ENCODE data around the gene KLHL26.

DNA sequence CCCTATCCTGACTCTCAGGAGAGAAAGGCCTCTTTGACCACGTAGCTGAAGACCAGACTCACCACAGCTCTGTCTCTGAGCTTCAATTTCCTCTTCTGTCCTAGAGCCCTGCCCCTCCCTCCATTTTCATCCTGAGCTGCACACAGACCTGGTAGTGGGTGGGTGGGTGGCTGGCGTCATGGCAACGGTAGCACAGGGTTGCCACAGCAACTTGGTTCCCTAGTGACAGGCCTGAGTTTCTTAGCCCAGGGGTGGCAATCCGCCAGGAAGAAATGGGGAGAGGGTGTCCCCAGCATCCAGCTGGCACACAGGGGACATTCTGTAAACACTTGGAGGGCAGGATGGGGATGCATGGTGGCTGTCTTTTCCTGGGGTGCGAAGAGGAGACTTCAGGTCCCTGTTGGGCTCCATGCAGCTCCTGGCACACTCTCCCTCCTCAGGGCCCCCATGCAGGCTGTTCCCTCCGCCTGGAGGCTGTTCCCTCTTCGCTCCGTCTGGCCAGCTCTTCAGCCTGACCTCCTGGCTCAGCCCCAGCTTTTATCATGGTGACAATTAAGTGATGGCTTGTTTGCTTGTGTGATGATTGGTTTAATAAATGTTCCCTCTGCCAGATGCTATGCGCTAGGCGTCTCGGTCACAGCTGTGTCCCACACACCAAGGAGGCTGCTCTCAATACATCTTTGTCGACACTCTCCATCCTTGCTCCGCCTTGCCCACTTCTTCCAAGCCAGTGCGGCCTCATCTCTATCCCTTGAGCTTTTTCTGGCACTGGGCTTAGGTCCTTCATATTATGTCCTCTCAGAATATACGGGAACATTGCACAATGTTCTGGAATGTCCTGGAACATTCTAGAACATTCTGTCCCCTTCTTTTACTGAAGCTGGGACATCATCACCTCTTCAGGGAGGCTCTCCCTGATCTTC is 7.4 kb upstream of the KLHL26 start:
- TF ChIP-seq, protein P1, sequence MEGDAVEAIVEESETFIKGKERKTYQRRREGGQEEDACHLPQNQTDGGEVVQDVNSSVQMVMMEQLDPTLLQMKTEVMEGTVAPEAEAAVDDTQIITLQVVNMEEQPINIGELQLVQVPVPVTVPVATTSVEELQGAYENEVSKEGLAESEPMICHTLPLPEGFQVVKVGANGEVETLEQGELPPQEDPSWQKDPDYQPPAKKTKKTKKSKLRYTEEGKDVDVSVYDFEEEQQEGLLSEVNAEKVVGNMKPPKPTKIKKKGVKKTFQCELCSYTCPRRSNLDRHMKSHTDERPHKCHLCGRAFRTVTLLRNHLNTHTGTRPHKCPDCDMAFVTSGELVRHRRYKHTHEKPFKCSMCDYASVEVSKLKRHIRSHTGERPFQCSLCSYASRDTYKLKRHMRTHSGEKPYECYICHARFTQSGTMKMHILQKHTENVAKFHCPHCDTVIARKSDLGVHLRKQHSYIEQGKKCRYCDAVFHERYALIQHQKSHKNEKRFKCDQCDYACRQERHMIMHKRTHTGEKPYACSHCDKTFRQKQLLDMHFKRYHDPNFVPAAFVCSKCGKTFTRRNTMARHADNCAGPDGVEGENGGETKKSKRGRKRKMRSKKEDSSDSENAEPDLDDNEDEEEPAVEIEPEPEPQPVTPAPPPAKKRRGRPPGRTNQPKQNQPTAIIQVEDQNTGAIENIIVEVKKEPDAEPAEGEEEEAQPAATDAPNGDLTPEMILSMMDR (conservative IDR thresholded peaks at IDR 0.05; ENCODE audit: low read length), result no peak
- no peak for TF ChIP-seq EZH2phosphoT487 (IDR thresholded peaks at IDR 0.05; ENCODE audit: borderline replicate concordance)

All from Loucy (cell line).